ENCODE results near the gene ANKMY2. TPM values are rescaled to one million over a fixed set of nuclear protein-coding genes. Genes with fewer than 3 reads are reported as not detected.

ANKMY2 gene
- total RNA-seq, 1 donor from 2014 or later: 68.5 TPM

- Mint-ChIP-seq H3K27ac (peak overlapping the region; percentile 48), H3K4me1 (peaks cover 51% of the 10 kb centered on the region), H3K4me3 (peak overlapping the region; percentile 100), H3K27me3 (ENCODE audit: insufficient read depth, low read depth) (no peaks in the 10 kb centered on the region), H3K9me3 (no peaks in the 10 kb centered on the region), H3K36me3 (peaks cover 11% of the 10 kb centered on the region)
- H3K4me3 ChIP-seq: peak overlapping the region; percentile 95
- peak overlapping the region; percentile 93 for H2AFZ ChIP-seq (replicated peaks)
- no peaks in the 10 kb centered on the region for H3K9me3 ChIP-seq (ENCODE audit: low read depth)
- peaks cover 15% of the 10 kb centered on the region for H3F3A ChIP-seq (ENCODE audit: low read depth)
- H4K20me1 ChIP-seq (ENCODE audit: low read depth): peaks cover 33% of the 10 kb centered on the region
- no peaks in the 10 kb centered on the region for H3K36me3 ChIP-seq
- TF ChIP-seq, protein P1, sequence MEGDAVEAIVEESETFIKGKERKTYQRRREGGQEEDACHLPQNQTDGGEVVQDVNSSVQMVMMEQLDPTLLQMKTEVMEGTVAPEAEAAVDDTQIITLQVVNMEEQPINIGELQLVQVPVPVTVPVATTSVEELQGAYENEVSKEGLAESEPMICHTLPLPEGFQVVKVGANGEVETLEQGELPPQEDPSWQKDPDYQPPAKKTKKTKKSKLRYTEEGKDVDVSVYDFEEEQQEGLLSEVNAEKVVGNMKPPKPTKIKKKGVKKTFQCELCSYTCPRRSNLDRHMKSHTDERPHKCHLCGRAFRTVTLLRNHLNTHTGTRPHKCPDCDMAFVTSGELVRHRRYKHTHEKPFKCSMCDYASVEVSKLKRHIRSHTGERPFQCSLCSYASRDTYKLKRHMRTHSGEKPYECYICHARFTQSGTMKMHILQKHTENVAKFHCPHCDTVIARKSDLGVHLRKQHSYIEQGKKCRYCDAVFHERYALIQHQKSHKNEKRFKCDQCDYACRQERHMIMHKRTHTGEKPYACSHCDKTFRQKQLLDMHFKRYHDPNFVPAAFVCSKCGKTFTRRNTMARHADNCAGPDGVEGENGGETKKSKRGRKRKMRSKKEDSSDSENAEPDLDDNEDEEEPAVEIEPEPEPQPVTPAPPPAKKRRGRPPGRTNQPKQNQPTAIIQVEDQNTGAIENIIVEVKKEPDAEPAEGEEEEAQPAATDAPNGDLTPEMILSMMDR (IDR thresholded peaks at IDR 0.05): no peak
- TF ChIP-seq EZH2 (IDR thresholded peaks at IDR 0.05): no peak
- TF ChIP-seq EZH2phosphoT487 (IDR thresholded peaks at IDR 0.05): no peak
- no peak for DNase-seq (ENCODE audit: low spot score)
- no peaks in the 10 kb centered on the region for H3K27me3 ChIP-seq
- H3K9ac ChIP-seq: peak overlapping the region; percentile 98
- peaks cover 52% of the 10 kb centered on the region for H3K4me1 ChIP-seq
- H3K79me2 ChIP-seq (ENCODE audit: low read depth): peaks cover 90% of the 10 kb centered on the region
- H3K27ac ChIP-seq: no peak overlapping the region
- peak overlapping the region; percentile 99 for H3K4me2 ChIP-seq
Measured at GRCh38 chr7:16646472-16647072, 1.0 kb upstream of the ANKMY2 start.

- peak overlapping the region; percentile 95 for H3K4me3 ChIP-seq
- no peaks in the 10 kb centered on the region for H3K27me3 ChIP-seq
- H2AFZ ChIP-seq (replicated peaks): peak overlapping the region; percentile 75
- peak overlapping the region; percentile 95 for H3K4me2 ChIP-seq
- peak overlapping the region; percentile 34 for H3K9ac ChIP-seq
- Mint-ChIP-seq H3K27ac (peak overlapping the region; percentile 100), H3K4me3 (peak overlapping the region; percentile 100), H3K9me3 (no peaks in the 10 kb centered on the region), H3K27me3 (ENCODE audit: insufficient read depth, low read depth) (no peaks in the 10 kb centered on the region), H3K36me3 (peaks cover 2% of the 10 kb centered on the region), H3K4me1 (peaks cover 54% of the 10 kb centered on the region)
- peak overlapping the region; percentile 85 for H3K27ac ChIP-seq
- DNase-seq (ENCODE audit: low spot score): peak; percentile 75
- H4K20me1 ChIP-seq (ENCODE audit: low read depth): peaks cover 33% of the 10 kb centered on the region
- TF ChIP-seq EZH2phosphoT487 (IDR thresholded peaks at IDR 0.05): no peak
- TF ChIP-seq EZH2 (IDR thresholded peaks at IDR 0.05): peak; percentile 15
- no peaks in the 10 kb centered on the region for H3K36me3 ChIP-seq
- H3K79me2 ChIP-seq (ENCODE audit: low read depth): peaks cover 88% of the 10 kb centered on the region
- H3K9me3 ChIP-seq (ENCODE audit: low read depth): no peaks in the 10 kb centered on the region
- H3K4me1 ChIP-seq: peaks cover 41% of the 10 kb centered on the region
- peaks cover 15% of the 10 kb centered on the region for H3F3A ChIP-seq (ENCODE audit: low read depth)
Measured at GRCh38 chr7:16644636-16645592, 640 bp downstream of the ANKMY2 start.

DNA sequence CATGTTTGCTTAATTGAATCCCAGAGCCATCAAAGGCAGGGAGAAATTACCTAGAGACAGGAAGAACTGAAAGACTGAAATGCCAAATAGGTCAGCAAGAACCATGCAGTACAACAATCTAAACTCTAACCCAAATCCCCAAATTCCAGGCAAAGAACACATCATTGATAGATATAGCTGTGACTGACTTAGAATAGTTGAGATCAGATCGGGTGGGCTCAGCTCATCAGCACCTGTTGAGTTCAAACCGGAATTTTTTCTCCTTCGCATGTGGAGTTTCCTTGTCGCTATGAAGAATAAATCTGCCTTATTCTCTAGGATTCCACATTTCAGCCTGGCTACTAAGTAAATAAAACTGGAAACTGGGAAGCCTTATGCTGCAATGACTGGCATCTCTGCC lies 1.4 kb downstream of the ANKMY2 start:
- peaks cover 88% of the 10 kb centered on the region for H3K79me2 ChIP-seq (ENCODE audit: low read depth)
- H3K36me3 ChIP-seq: no peaks in the 10 kb centered on the region
- no peak overlapping the region for H2AFZ ChIP-seq (replicated peaks)
- peak overlapping the region; percentile 95 for H3K4me2 ChIP-seq
- peak overlapping the region; percentile 95 for H3K4me3 ChIP-seq
- no peak for DNase-seq (ENCODE audit: low spot score)
- H3K4me1 ChIP-seq: peaks cover 34% of the 10 kb centered on the region
- no peak overlapping the region for H3K27ac ChIP-seq
- H3K9ac ChIP-seq: peak overlapping the region; percentile 34
- Mint-ChIP-seq H3K27ac (peak overlapping the region; percentile 81), H3K36me3 (peaks cover 4% of the 10 kb centered on the region), H3K4me1 (peaks cover 53% of the 10 kb centered on the region), H3K4me3 (peak overlapping the region; percentile 100), H3K27me3 (ENCODE audit: insufficient read depth, low read depth) (no peaks in the 10 kb centered on the region), H3K9me3 (no peaks in the 10 kb centered on the region)
- H3K9me3 ChIP-seq (ENCODE audit: low read depth): no peaks in the 10 kb centered on the region
- no peak for TF ChIP-seq EZH2phosphoT487 (IDR thresholded peaks at IDR 0.05)
- TF ChIP-seq EZH2 (IDR thresholded peaks at IDR 0.05): no peak
- TF ChIP-seq, protein P1 (IDR thresholded peaks at IDR 0.05): no peak
- no peaks in the 10 kb centered on the region for H3K27me3 ChIP-seq
- H4K20me1 ChIP-seq (ENCODE audit: low read depth): peaks cover 30% of the 10 kb centered on the region
- H3F3A ChIP-seq (ENCODE audit: low read depth): peaks cover 15% of the 10 kb centered on the region
